ENCODE results near the gene BCDIN3D.

DNA sequence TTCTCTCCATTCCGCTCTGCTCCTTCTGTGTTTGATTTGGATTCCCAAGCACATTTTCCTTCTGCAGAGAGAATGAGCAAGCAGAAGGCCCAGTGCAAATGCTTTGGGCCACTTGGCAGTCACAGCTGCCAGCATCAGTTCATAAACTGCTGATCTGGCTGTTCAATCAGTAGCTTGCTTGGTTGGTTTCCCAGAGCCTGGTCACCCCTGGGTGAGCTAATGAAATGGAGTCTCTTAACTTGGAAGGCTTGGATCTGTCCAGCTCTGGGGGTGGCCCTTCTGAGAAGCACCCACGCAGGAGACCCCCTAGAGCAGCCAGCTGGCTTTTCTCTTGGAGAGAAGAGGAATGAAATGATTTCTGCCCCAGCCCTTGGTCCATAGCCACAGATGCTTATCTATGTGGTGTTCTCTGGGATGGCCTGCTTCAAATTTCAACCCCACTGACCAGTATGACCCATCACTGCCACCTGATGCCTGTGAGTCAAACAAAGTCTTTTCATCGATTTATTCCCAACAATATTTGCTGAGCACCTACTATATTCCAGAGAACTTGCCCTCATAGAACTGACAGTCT is 30.5 kb upstream of the BCDIN3D start:
- TF ChIP-seq, protein P1, sequence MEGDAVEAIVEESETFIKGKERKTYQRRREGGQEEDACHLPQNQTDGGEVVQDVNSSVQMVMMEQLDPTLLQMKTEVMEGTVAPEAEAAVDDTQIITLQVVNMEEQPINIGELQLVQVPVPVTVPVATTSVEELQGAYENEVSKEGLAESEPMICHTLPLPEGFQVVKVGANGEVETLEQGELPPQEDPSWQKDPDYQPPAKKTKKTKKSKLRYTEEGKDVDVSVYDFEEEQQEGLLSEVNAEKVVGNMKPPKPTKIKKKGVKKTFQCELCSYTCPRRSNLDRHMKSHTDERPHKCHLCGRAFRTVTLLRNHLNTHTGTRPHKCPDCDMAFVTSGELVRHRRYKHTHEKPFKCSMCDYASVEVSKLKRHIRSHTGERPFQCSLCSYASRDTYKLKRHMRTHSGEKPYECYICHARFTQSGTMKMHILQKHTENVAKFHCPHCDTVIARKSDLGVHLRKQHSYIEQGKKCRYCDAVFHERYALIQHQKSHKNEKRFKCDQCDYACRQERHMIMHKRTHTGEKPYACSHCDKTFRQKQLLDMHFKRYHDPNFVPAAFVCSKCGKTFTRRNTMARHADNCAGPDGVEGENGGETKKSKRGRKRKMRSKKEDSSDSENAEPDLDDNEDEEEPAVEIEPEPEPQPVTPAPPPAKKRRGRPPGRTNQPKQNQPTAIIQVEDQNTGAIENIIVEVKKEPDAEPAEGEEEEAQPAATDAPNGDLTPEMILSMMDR (IDR thresholded peaks at IDR 0.05): no peak
- TF ChIP-seq POLR2AphosphoS5 (IDR thresholded peaks at IDR 0.05): no peak
- no peak for TF ChIP-seq POLR2A (IDR thresholded peaks at IDR 0.05)
